SK-N-MC (cell line): ENCODE results near the gene DNAJC25.

ENCODE experiments used
- EZH2 ChIP-seq: fragments of 200-600 bp; sonication (generic); IDR thresholded peaks from one replicate; pipeline ENCODE4 v1.6.1; 2017; ENCODE audit warnings: antibody characterized with exemption
- FOXP2 ChIP-seq: optimal IDR thresholded peaks from 2 replicates; pipeline ENCODE3; 2011; ENCODE audit warnings: mild to moderate bottlenecking, moderate library complexity; ENCODE audit not compliant: insufficient read depth; ENCODE audit errors: extremely low read length, control extremely low read depth
- POLR2AphosphoS5 ChIP-seq: IDR thresholded peaks from 2 replicates; pipeline ENCODE4 v1.6.1; 2012; ENCODE audit warnings: mild to moderate bottlenecking, low read depth, low read length, borderline replicate concordance

DNA sequence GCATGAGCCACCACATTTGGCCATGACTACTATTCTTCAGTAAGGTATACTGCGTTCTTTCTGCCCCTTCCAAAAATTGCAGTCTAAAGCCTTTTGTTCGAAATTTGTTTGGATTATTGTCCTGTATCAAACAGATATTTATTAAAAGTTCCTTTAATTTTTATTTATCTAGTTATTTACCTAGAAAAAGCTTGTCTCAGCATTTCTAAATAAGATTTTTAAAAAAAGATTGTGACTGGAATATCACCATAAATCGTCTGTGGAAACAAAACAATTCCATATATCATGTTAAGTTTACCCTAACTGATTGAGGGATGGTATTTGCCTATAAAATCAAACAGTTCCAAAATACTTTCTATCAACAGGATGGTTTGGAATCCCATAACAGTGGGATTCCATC, 45.0 kb downstream of the DNAJC25 start:
- no peak for TF ChIP-seq EZH2
- TF ChIP-seq POLR2AphosphoS5 = no peak
- no peak for TF ChIP-seq FOXP2
